ENCODE measurements around the gene DIP2C.

DIP2C gene

DNA sequence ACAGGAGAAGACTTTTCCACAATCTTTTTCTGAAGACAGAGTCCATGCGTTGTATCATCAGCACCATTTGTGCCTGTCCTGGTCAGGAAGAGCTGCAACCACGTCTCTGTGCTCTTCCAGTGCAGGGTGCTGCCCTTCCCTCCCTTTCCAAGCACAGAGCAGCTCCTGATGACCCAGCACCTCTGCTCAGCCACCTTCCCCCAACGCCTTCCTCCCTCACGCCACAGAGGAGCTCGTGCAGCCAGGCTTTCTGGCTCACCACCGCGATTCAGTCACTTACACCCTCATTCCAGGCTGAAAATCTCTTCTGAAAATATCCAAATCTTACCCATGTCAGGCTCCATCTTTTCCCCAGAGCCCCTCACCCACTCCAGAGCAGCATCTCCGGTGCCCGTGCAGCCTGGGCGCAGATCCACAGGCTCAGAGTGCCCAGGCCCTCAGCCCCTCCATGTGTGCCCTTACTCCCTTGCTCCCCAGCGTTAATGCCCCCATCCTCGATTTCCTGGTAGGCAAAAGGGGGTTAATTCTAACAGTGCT lies 181.5 kb downstream of the DIP2C start:
- H3K9me3 ChIP-seq: no peaks in the 10 kb centered on the region
- peaks cover 0 to 25% (median 13%) of the 10 kb centered on the region in 4 donors for H3K4me1 ChIP-seq
- peaks cover 0 to 6% (median 0%) of the 10 kb centered on the region in 3 donors for H3K36me3 ChIP-seq
- no peak overlapping the region for H3K4me3 ChIP-seq
- peak in 1 of 2 donors; percentile 35 for DNase-seq
- no peak for TF ChIP-seq CTCF (IDR thresholded peaks at IDR 0.05)
- H3K27ac ChIP-seq: no peak overlapping the region
- intact Hi-C loops (cut with DNase I; ENCODE audit: low total_unique reads): no loop called here
- H3K27me3 ChIP-seq: no peaks in the 10 kb centered on the region

GRCh38 chr10:507355-507699 lies 182.1 kb downstream of the DIP2C start:
- no peak for TF ChIP-seq CTCF (IDR thresholded peaks at IDR 0.05)
- no peaks in the 10 kb centered on the region for H3K27me3 ChIP-seq
- no peaks in the 10 kb centered on the region for H3K9me3 ChIP-seq
- H3K36me3 ChIP-seq: peaks cover 0 to 6% (median 0%) of the 10 kb centered on the region in 3 donors
- DNase-seq: peak in 1 of 2 donors; percentile 52
- H3K27ac ChIP-seq: no peak overlapping the region
- intact Hi-C loops (cut with DNase I; ENCODE audit: low total_unique reads): no loop called here
- no peak overlapping the region for H3K4me3 ChIP-seq
- H3K4me1 ChIP-seq: peaks cover 0 to 25% (median 13%) of the 10 kb centered on the region in 4 donors

DNA sequence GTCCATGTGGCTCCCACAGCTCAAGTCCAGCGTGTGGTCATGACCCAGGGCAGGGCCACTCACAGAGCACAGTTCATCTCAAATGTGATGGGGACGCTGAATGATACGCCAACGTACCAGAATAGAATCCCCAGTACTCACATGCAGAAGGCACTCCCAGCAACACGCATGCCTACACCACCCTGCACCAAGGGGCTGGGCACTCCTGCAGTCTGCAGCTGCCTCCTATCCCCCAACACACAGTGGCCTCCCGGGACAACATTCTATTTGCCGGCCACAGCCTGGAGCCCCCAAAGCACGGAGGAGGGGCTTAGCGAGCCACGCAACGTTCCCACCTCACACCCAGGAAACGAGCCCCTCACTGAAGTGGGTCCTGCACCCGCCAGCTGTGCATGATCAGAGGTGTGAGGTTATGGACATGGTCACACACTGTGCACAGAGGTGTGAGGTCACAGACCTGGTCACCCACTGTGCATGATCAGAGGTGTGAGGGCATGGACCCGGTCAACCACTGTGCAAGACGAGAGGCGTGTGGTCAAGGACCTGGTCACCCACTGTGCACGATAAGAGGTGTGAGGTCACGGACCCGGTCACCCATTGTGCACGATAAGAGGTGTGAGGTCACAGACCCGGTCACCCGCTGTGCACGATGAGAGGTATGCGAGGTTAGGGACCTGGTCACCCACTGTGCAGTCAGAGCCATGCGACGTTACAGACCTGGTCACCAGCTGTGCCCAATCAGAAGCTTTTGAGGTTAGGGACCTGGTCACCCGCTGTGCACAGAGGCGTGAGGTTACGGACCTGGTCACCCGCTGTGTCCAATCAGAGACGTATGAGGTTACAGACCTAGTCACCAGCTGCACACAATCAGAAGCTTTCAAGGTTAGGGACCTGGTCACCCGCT lies 182.8 kb downstream of the DIP2C start:
- Histone ChIP-seq H3K4me3 (no peak overlapping the region), H3K36me3 (peaks cover 0 to 6% (median 0%) of the 10 kb centered on the region in 3 donors), H3K27ac (no peak overlapping the region), H3K9me3 (no peaks in the 10 kb centered on the region), H3K4me1 (peaks cover 0 to 22% (median 13%) of the 10 kb centered on the region in 4 donors), H3K27me3 (no peaks in the 10 kb centered on the region)
- intact Hi-C loops (cut with DNase I; ENCODE audit: low total_unique reads): no loop called here
- DNase-seq: peak in 1 of 2 donors; percentile 57
- no peak for TF ChIP-seq CTCF (IDR thresholded peaks at IDR 0.05)

GRCh38 chr10:505419-505818 lies 184.0 kb downstream of the DIP2C start:
- H3K27ac ChIP-seq: no peak overlapping the region
- TF ChIP-seq CTCF (IDR thresholded peaks at IDR 0.05): no peak
- peaks cover 0 to 6% (median 0%) of the 10 kb centered on the region in 3 donors for H3K36me3 ChIP-seq
- DNase-seq: peak in 1 of 2 donors; percentile 11
- H3K27me3 ChIP-seq: no peaks in the 10 kb centered on the region
- H3K9me3 ChIP-seq: no peaks in the 10 kb centered on the region
- intact Hi-C loops (cut with DNase I; ENCODE audit: low total_unique reads): no loop called here
- no peak overlapping the region for H3K4me3 ChIP-seq
- peaks cover 0 to 22% (median 14%) of the 10 kb centered on the region in 4 donors for H3K4me1 ChIP-seq

DNA sequence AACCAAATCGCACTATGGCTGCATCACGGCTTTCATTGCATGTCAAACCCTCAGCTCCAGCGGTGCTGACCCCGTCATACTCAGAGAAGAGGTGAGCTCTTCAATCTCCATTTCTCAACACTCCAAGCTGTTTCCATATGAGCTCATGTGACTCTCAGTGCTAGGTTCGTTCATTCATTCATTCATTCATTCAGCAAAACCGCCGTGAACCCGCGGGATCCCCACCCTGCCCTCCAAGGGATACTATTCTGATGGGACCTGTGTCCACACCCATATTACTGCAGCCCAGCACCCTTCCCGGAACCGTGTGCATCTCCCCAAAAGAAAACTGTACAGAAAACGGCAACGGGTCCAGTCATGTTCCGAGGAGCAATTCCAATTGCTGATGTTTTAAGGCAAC lies 184.7 kb downstream of the DIP2C start:
- Histone ChIP-seq H3K9me3 (no peaks in the 10 kb centered on the region), H3K4me1 (peaks cover 0 to 22% (median 16%) of the 10 kb centered on the region in 4 donors), H3K27me3 (no peaks in the 10 kb centered on the region), H3K36me3 (peaks cover 0 to 6% (median 0%) of the 10 kb centered on the region in 3 donors), H3K27ac (no peak overlapping the region), H3K4me3 (no peak overlapping the region)
- no peak for TF ChIP-seq CTCF (IDR thresholded peaks at IDR 0.05)
- DNase-seq: peak in 1 of 2 donors; percentile 27
- intact Hi-C loops (cut with DNase I; ENCODE audit: low total_unique reads): no loop called here
